NCI-H446 treated with DMSO at 0.1 percent for 48 hours (cell line): ENCODE results near the gene POLA1.
"Not testable (repeated sequence)": the region's sequence is repeated elsewhere in the genome, so short reads cannot be mapped to it uniquely, and the experiment has no call there.

Experiments used
- DNase-seq: peaks from one replicate; lab custom pipeline; 2025; lab: John Stamatoyannopoulos, UW

Gene POLA1

GRCh38 chrX:24693453-24694202 is at the start of gene POLA1:
TSS of gene POLA1 (plus strand) at chrX:24693918. CDS start at chrX:24693962, 44 bp downstream.
- peak; percentile 93 for DNase-seq

- no peak for DNase-seq
These were observed 47.7 kb upstream of the POLA1 start for GRCh38 chrX:24646006-24646405.

- DNase-seq, result no peak
These were observed 47.0 kb upstream of the POLA1 start for GRCh38 chrX:24646745-24647182.

GRCh38 chrX:24647257-24648058 is 46.3 kb upstream of the POLA1 start, which contains the start of gene PCYT1B:
TSS of gene PCYT1B (minus strand) at chrX:24647347. CDS start at chrX:24647105, 242 bp downstream.
- no peak for DNase-seq

- DNase-seq, result no peak
These were observed 45.2 kb upstream of the POLA1 start for GRCh38 chrX:24648495-24648894.

- no peak for DNase-seq
These were observed 41.9 kb upstream of the POLA1 start for GRCh38 chrX:24651783-24652182.

GRCh38 chrX:24655679-24656078 is 38.0 kb upstream of the POLA1 start:
- DNase-seq, result not testable (repeated sequence)

GRCh38 chrX:24657671-24658386 is 35.9 kb upstream of the POLA1 start:
- no peak for DNase-seq

GRCh38 chrX:24658421-24658820 is 35.3 kb upstream of the POLA1 start:
- DNase-seq, result no peak

- no peak for DNase-seq
These were observed 34.6 kb upstream of the POLA1 start for GRCh38 chrX:24659106-24659505.

- DNase-seq, result no peak
These were observed 34.1 kb upstream of the POLA1 start for GRCh38 chrX:24659646-24660045.

GRCh38 chrX:24661292-24661691 is 32.4 kb upstream of the POLA1 start:
- no peak for DNase-seq

GRCh38 chrX:24662352-24662751 is 31.4 kb upstream of the POLA1 start:
- no peak for DNase-seq

GRCh38 chrX:24668111-24668510 is 25.6 kb upstream of the POLA1 start:
- no peak for DNase-seq

GRCh38 chrX:24672701-24673190 is 21.0 kb upstream of the POLA1 start:
- no peak for DNase-seq

GRCh38 chrX:24673424-24673823 is 20.3 kb upstream of the POLA1 start:
- no peak for DNase-seq

GRCh38 chrX:24676403-24677024 is 17.2 kb upstream of the POLA1 start:
- DNase-seq, result no peak

GRCh38 chrX:24682739-24683432 is 10.8 kb upstream of the POLA1 start:
- no peak for DNase-seq

- no peak for DNase-seq
These were observed 9.7 kb upstream of the POLA1 start for GRCh38 chrX:24684048-24684447.

- no peak for DNase-seq
These were observed 1.4 kb upstream of the POLA1 start for GRCh38 chrX:24692305-24692704.

GRCh38 chrX:24694825-24695224 is 1.1 kb downstream of the POLA1 start:
- peak; percentile 12 for DNase-seq
